HEK293 (cell line): ENCODE measurements around the gene EGFL8.

ENCODE experiments used
- GLIS2 ChIP-seq: fragments of 450-650 bp; formaldehyde crosslinking; IDR thresholded peaks from 2 replicates; pipeline ENCODE4 v1.5.1; 2016; ENCODE audit warnings: missing biosample characterization, missing genetic modification characterization
- HOXD13 ChIP-seq: sonication (generic); formaldehyde crosslinking; IDR thresholded peaks from 2 replicates; pipeline ENCODE4 v1.8.0; 2022; ENCODE audit warnings: missing genetic modification reagents, borderline replicate concordance
- KLF16 ChIP-seq: fragments of 450-650 bp; formaldehyde crosslinking; IDR thresholded peaks from 2 replicates; pipeline ENCODE4 v1.5.1; 2017; ENCODE audit warnings: missing biosample characterization, missing genetic modification characterization
- KLF7 ChIP-seq: fragments of 450-650 bp; formaldehyde crosslinking; IDR thresholded peaks from 2 replicates; pipeline ENCODE4 v1.5.1; 2016; ENCODE audit warnings: missing biosample characterization, missing genetic modification characterization, borderline replicate concordance
- KLF9 ChIP-seq: fragments of 450-650 bp; formaldehyde crosslinking; IDR thresholded peaks from 2 replicates; pipeline ENCODE4 v1.5.1; 2016; ENCODE audit warnings: missing biosample characterization, missing genetic modification characterization, low read depth
- OSR2 ChIP-seq: fragments of 450-650 bp; formaldehyde crosslinking; IDR thresholded peaks from 2 replicates; pipeline ENCODE4 v1.5.1; 2016; ENCODE audit warnings: missing biosample characterization, missing genetic modification characterization
- PRDM1 ChIP-seq: fragments of 450-650 bp; formaldehyde crosslinking; IDR thresholded peaks from 2 replicates; pipeline ENCODE4; 2016; ENCODE audit warnings: missing biosample characterization, missing genetic modification characterization
- SCRT2 ChIP-seq: fragments of 450-650 bp; formaldehyde crosslinking; IDR thresholded peaks from 2 replicates; pipeline ENCODE4 v1.5.1; 2016; ENCODE audit warnings: missing biosample characterization, missing genetic modification characterization
- SP7 ChIP-seq: fragments of 450-650 bp; formaldehyde crosslinking; IDR thresholded peaks from 2 replicates; pipeline ENCODE4 v1.5.1; 2016; ENCODE audit warnings: missing biosample characterization, missing genetic modification characterization
- ZBTB8A ChIP-seq: fragments of 450-650 bp; formaldehyde crosslinking; IDR thresholded peaks from 2 replicates; pipeline ENCODE4 v1.5.1; 2016; ENCODE audit warnings: missing biosample characterization, missing genetic modification characterization
- ZEB2 ChIP-seq: fragments of 450-650 bp; formaldehyde crosslinking; IDR thresholded peaks from 2 replicates; pipeline ENCODE4 v1.5.1; 2016; ENCODE audit warnings: missing biosample characterization, missing genetic modification characterization
- ZNF10 ChIP-seq: fragments of 450-650 bp; formaldehyde crosslinking; IDR thresholded peaks from 2 replicates; pipeline ENCODE4 v1.5.1; 2017; ENCODE audit warnings: missing biosample characterization, missing genetic modification characterization
- ZNF112 ChIP-seq: fragments of 450-650 bp; formaldehyde crosslinking; IDR thresholded peaks from 2 replicates; pipeline ENCODE4 v1.5.0; 2017; ENCODE audit warnings: missing biosample characterization, missing genetic modification characterization
- ZNF175 ChIP-seq: fragments of 450-650 bp; formaldehyde crosslinking; IDR thresholded peaks from 2 replicates; pipeline ENCODE4 v1.5.1; 2016; ENCODE audit warnings: missing biosample characterization, missing genetic modification characterization
- ZNF24 ChIP-seq: fragments of 450-650 bp; formaldehyde crosslinking; IDR thresholded peaks from 2 replicates; pipeline ENCODE4 v1.5.1; 2016; ENCODE audit warnings: missing biosample characterization, missing genetic modification characterization
- ZNF404 ChIP-seq: fragments of 450-650 bp; formaldehyde crosslinking; IDR thresholded peaks from 2 replicates; pipeline ENCODE4 v1.5.1; 2017; ENCODE audit warnings: missing biosample characterization, missing genetic modification characterization
- ZNF514 ChIP-seq: fragments of 450-650 bp; formaldehyde crosslinking; IDR thresholded peaks from 2 replicates; pipeline ENCODE4 v1.5.1; 2016; ENCODE audit warnings: missing biosample characterization, missing genetic modification characterization
- ZNF530 ChIP-seq: fragments of 450-650 bp; formaldehyde crosslinking; IDR thresholded peaks from 2 replicates; pipeline ENCODE4 v1.5.1; 2016; ENCODE audit warnings: low read depth, missing biosample characterization, missing genetic modification characterization
- ZNF544 ChIP-seq: fragments of 450-650 bp; formaldehyde crosslinking; IDR thresholded peaks from 2 replicates; pipeline ENCODE4 v1.5.0; 2017; ENCODE audit warnings: missing biosample characterization, missing genetic modification characterization
- ZNF555 ChIP-seq: fragments of 450-650 bp; formaldehyde crosslinking; conservative IDR thresholded peaks from 2 replicates; pipeline ENCODE4 v1.5.1; 2017; ENCODE audit warnings: missing biosample characterization, mild to moderate bottlenecking, missing genetic modification characterization, inconsistent platforms
- ZNF600 ChIP-seq: fragments of 450-650 bp; formaldehyde crosslinking; IDR thresholded peaks from 2 replicates; pipeline ENCODE4 v1.5.1; 2016; ENCODE audit warnings: missing biosample characterization, missing genetic modification characterization
- ZNF837 ChIP-seq: fragments of 450-650 bp; formaldehyde crosslinking; IDR thresholded peaks from 2 replicates; pipeline ENCODE4 v1.5.1; 2016; ENCODE audit warnings: missing biosample characterization, missing genetic modification characterization
- TF ChIP-seq, protein P1 (sequence below): fragments of 450-650 bp; formaldehyde crosslinking; IDR thresholded peaks from 2 replicates; pipeline ENCODE4 v1.5.1; 2016; ENCODE audit warnings: missing biosample characterization, missing genetic modification characterization
- TF ChIP-seq, protein P2 (sequence below): fragments of 450-650 bp; formaldehyde crosslinking; IDR thresholded peaks from 2 replicates; pipeline ENCODE4 v1.5.1; 2017; ENCODE audit warnings: missing biosample characterization, missing genetic modification characterization
- TF ChIP-seq, protein P3 (sequence below): fragments of 450-650 bp; formaldehyde crosslinking; IDR thresholded peaks from 2 replicates; pipeline ENCODE4 v1.5.1; 2016; ENCODE audit warnings: missing biosample characterization, missing genetic modification characterization, borderline replicate concordance
- TF ChIP-seq, protein P4 (sequence below): fragments of 450-650 bp; formaldehyde crosslinking; IDR thresholded peaks from 2 replicates; pipeline ENCODE4 v1.5.1; 2016; ENCODE audit warnings: missing biosample characterization, missing genetic modification characterization

Gene EGFL8

DNA sequence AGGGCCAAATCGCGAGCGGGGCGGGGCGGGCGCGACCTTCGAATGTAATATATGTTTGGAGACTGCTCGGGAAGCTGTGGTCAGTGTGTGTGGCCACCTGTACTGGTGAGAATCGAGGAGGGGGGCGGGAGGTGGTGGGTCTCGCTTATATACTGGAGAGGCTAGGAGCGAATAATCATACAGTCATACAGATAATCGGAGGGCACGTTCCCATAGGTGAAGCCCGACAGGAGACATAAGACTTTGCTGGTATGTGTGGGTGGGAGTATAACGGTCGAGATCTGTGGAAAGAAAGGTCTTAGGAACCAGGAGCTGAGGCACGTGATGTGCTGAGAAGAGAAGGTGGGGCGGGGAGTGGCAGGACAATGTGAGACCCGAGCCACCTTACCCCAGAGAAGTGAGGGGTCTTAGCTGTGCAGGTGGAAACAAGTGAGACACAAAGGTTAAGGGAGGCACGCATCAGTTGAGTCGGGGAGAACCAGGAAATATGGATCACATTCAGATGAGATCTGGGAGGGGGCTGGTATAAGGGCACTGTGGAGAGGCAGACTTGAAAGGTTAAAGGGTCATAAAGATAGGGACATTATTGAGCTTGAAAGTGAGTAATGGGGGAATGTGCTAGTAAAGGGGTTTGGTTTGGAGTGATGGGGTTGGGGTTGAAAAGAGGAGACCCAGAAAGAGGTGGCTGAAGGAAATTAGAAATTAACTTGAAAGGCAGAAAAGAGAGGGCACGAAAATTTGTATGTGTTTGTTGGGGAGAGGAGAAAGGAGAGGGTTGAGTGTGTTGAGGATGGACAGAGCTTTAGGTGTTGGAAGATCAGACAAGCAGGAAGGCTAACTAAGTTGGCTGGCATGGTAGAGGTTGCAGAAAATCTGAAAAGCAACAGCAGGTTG, 14.4 kb downstream of the EGFL8 start (continued):
- TF ChIP-seq, protein P1, sequence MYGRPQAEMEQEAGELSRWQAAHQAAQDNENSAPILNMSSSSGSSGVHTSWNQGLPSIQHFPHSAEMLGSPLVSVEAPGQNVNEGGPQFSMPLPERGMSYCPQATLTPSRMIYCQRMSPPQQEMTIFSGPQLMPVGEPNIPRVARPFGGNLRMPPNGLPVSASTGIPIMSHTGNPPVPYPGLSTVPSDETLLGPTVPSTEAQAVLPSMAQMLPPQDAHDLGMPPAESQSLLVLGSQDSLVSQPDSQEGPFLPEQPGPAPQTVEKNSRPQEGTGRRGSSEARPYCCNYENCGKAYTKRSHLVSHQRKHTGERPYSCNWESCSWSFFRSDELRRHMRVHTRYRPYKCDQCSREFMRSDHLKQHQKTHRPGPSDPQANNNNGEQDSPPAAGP (tag by site-specific recombination) = peak; percentile 56; the same call in 1 of the 2 replicates
- TF ChIP-seq ZNF514 = no peak
- no peak for TF ChIP-seq ZNF404 (tag by site-specific recombination)
- no peak for TF ChIP-seq ZNF530
- TF ChIP-seq PRDM1 (tag by site-specific recombination) = no peak
- TF ChIP-seq ZNF112 (tag by site-specific recombination) = no peak
- no peak for TF ChIP-seq ZNF837
- TF ChIP-seq ZBTB8A = peak; percentile 38; the same call in 1 of the 2 replicates
- TF ChIP-seq GLIS2 (tag by site-specific recombination) = peak; percentile 81
- peak; percentile 49; the same call in 1 of the 2 replicates for TF ChIP-seq KLF9
- TF ChIP-seq, protein P2, sequence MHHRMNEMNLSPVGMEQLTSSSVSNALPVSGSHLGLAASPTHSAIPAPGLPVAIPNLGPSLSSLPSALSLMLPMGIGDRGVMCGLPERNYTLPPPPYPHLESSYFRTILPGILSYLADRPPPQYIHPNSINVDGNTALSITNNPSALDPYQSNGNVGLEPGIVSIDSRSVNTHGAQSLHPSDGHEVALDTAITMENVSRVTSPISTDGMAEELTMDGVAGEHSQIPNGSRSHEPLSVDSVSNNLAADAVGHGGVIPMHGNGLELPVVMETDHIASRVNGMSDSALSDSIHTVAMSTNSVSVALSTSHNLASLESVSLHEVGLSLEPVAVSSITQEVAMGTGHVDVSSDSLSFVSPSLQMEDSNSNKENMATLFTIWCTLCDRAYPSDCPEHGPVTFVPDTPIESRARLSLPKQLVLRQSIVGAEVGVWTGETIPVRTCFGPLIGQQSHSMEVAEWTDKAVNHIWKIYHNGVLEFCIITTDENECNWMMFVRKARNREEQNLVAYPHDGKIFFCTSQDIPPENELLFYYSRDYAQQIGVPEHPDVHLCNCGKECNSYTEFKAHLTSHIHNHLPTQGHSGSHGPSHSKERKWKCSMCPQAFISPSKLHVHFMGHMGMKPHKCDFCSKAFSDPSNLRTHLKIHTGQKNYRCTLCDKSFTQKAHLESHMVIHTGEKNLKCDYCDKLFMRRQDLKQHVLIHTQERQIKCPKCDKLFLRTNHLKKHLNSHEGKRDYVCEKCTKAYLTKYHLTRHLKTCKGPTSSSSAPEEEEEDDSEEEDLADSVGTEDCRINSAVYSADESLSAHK (tag by site-specific recombination) = peak; percentile 18; the same call in 1 of the 2 replicates
- TF ChIP-seq SCRT2 (tag by site-specific recombination) = peak; percentile 61
- TF ChIP-seq ZEB2 = no peak
- peak; percentile 45; the same call in 1 of the 2 replicates for TF ChIP-seq ZNF600 (tag by site-specific recombination)
- no peak for TF ChIP-seq ZNF555 (tag by site-specific recombination)
- TF ChIP-seq ZNF24 (tag by site-specific recombination) = no peak
- TF ChIP-seq KLF16 (tag by site-specific recombination) = peak; percentile 60; the same call in 1 of the 2 replicates
- TF ChIP-seq ZNF10 (tag by site-specific recombination) = no peak
- TF ChIP-seq, protein P3, sequence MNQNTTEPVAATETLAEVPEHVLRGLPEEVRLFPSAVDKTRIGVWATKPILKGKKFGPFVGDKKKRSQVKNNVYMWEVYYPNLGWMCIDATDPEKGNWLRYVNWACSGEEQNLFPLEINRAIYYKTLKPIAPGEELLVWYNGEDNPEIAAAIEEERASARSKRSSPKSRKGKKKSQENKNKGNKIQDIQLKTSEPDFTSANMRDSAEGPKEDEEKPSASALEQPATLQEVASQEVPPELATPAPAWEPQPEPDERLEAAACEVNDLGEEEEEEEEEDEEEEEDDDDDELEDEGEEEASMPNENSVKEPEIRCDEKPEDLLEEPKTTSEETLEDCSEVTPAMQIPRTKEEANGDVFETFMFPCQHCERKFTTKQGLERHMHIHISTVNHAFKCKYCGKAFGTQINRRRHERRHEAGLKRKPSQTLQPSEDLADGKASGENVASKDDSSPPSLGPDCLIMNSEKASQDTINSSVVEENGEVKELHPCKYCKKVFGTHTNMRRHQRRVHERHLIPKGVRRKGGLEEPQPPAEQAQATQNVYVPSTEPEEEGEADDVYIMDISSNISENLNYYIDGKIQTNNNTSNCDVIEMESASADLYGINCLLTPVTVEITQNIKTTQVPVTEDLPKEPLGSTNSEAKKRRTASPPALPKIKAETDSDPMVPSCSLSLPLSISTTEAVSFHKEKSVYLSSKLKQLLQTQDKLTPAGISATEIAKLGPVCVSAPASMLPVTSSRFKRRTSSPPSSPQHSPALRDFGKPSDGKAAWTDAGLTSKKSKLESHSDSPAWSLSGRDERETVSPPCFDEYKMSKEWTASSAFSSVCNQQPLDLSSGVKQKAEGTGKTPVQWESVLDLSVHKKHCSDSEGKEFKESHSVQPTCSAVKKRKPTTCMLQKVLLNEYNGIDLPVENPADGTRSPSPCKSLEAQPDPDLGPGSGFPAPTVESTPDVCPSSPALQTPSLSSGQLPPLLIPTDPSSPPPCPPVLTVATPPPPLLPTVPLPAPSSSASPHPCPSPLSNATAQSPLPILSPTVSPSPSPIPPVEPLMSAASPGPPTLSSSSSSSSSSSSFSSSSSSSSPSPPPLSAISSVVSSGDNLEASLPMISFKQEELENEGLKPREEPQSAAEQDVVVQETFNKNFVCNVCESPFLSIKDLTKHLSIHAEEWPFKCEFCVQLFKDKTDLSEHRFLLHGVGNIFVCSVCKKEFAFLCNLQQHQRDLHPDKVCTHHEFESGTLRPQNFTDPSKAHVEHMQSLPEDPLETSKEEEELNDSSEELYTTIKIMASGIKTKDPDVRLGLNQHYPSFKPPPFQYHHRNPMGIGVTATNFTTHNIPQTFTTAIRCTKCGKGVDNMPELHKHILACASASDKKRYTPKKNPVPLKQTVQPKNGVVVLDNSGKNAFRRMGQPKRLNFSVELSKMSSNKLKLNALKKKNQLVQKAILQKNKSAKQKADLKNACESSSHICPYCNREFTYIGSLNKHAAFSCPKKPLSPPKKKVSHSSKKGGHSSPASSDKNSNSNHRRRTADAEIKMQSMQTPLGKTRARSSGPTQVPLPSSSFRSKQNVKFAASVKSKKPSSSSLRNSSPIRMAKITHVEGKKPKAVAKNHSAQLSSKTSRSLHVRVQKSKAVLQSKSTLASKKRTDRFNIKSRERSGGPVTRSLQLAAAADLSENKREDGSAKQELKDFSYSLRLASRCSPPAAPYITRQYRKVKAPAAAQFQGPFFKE (tag by site-specific recombination) = 0 out of 2 replicates have a peak, but pooled peaks have one; percentile 53
- TF ChIP-seq ZNF175 (tag by site-specific recombination) = no peak
- TF ChIP-seq HOXD13 (CRISPR knock-in tag) = no peak
- TF ChIP-seq OSR2 (tag by site-specific recombination) = no peak
- TF ChIP-seq, protein P4, sequence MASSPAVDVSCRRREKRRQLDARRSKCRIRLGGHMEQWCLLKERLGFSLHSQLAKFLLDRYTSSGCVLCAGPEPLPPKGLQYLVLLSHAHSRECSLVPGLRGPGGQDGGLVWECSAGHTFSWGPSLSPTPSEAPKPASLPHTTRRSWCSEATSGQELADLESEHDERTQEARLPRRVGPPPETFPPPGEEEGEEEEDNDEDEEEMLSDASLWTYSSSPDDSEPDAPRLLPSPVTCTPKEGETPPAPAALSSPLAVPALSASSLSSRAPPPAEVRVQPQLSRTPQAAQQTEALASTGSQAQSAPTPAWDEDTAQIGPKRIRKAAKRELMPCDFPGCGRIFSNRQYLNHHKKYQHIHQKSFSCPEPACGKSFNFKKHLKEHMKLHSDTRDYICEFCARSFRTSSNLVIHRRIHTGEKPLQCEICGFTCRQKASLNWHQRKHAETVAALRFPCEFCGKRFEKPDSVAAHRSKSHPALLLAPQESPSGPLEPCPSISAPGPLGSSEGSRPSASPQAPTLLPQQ (tag by site-specific recombination) = no peak
- no peak for TF ChIP-seq ZNF544 (tag by site-specific recombination)
- TF ChIP-seq SP7 (tag by site-specific recombination) = peak; percentile 38
- TF ChIP-seq KLF7 (tag by site-specific recombination) = peak; percentile 23; the same call in 1 of the 2 replicates
